Measurements from ENCODE around the gene CIRBP. TPM values are rescaled to one million over a fixed set of nuclear protein-coding genes. Genes with fewer than 3 reads are reported as not detected.

Gene CIRBP
- total and polyA plus RNA-seq, 9 of the 15 experiments (the other 6 are each of a cell fraction or from before 2014, with no cell fraction given), result 20.5 to 327 (median 176) TPM

- H3K9ac ChIP-seq (ENCODE audit: insufficient read depth in 1 of 2, low read depth in 2 of 2, low read length in 2 of 2), result peak overlapping the region in 1 of 2 experiments; percentile 4; a peak in 1 of 4 replicates
- no peak overlapping the region for H3K4me3 ChIP-seq
- DNase-seq (ENCODE audit: extremely low read depth in 1 of 4, low spot score in 3 of 4), result no peak
- TF ChIP-seq FOXM1 (IDR thresholded peaks at IDR 0.05; ENCODE audit: low read depth) (no peak), FOXM1 (CRISPR knock-in tag; IDR thresholded peaks at IDR 0.05; ENCODE audit: low read depth) (no peak), PYGO2 (tag; IDR thresholded peaks at IDR 0.05) (no peak), ZNF444 (CRISPR knock-in tag; IDR thresholded peaks at IDR 0.05) (no peak), ZNF707 (CRISPR knock-in tag; conservative IDR thresholded peaks at IDR 0.05) (no peak), E2F8 (IDR thresholded peaks at IDR 0.05; ENCODE audit: low read depth, partially characterized antibody) (no peak), ARNT (IDR thresholded peaks at IDR 0.05) (no peak), BRD9 (IDR thresholded peaks at IDR 0.05; ENCODE audit: low read depth, partially characterized antibody) (no peak), SRF (CRISPR knock-in tag; IDR thresholded peaks at IDR 0.05) (no peak), ASH1L (IDR thresholded peaks at IDR 0.05; ENCODE audit: borderline replicate concordance, low read depth, partially characterized antibody) (no peak), E2F4 (CRISPR knock-in tag; IDR thresholded peaks at IDR 0.05; ENCODE audit: low read depth) (no peak), ZNF280B (CRISPR knock-in tag; IDR thresholded peaks at IDR 0.05) (no peak), ZFP30 (CRISPR knock-in tag; IDR thresholded peaks at IDR 0.05; ENCODE audit: borderline replicate concordance) (no peak)
Measured at GRCh38 chr19:1283917-1284292, 14.8 kb downstream of the CIRBP start.

More at GRCh38 chr19:1283917-1284292, 14.8 kb downstream of the CIRBP start:
- Histone ChIP-seq H2AFZ (ENCODE audit: low read depth, low read length) (no peak overlapping the region), H3K9me3 (replicated peaks; ENCODE audit: control insufficient read depth, insufficient read depth, low read depth, low read length) (no peaks in the 10 kb centered on the region), H3K27me3 (ENCODE audit: control insufficient read depth in 2 of 2, insufficient read depth in 2 of 2, low read length in 2 of 2) (peaks cover 17 to 38% of the 10 kb centered on the region in 2 experiments; a peak in 4 of 5 replicates), H3K27ac (ENCODE audit: extremely low read depth, low read depth, low read length) (no peak overlapping the region), H3K4me1 (replicated peaks in 1 of 2; ENCODE audit: control insufficient read depth in 2 of 2, insufficient read depth in 2 of 2, low read length in 2 of 2) (peaks cover 0 to 84% of the 10 kb centered on the region in 2 experiments; a peak in 2 of 5 replicates), H3K79me2 (ENCODE audit: control insufficient read depth, insufficient read depth, low read length) (no peaks in the 10 kb centered on the region; the same call in 2 of the 3 replicates), H3K36me3 (ENCODE audit: control insufficient read depth, insufficient read depth, low read length) (peaks cover 20% of the 10 kb centered on the region; the same call in 2 of the 3 replicates), H3K9me1 (ENCODE audit: control insufficient read depth, insufficient read depth, low read length) (no peaks in the 10 kb centered on the region), H3K4me2 (ENCODE audit: insufficient read depth, low read length) (no peak overlapping the region), H4K20me1 (replicated peaks; ENCODE audit: control insufficient read depth, insufficient read depth, low read length) (peaks cover 20% of the 10 kb centered on the region)
- in situ Hi-C loops (cut with MboI) (no loop called here), intact Hi-C loops (cut with micrococcal nuclease) (no loop called here)
- ATAC-seq, result no peak
- no peak for FAIRE-seq
- ChIA-PET CTCF (ENCODE audit: low intra/inter-chr PET ratio) (no interaction called here), POLR2A (interaction anchor here (0.6 to 2.0 kb wide), 5 partner anchors 12 to 105 kb away, joined by 3 to 9 read pairs (median 3); partner anchors contain the start of gene CIRBP)
- BruUV-seq (replicated peaks), result no TSS peak
- WGBS (ENCODE audit: insufficient coverage, low coverage, missing lambda C conversion rate), result 32% methylated on average over 12 of the region's 12 CpGs

Measured in K562 (cell line).